Osteocyte (in vitro differentiated cells): Measurements from ENCODE around the gene AKT2. TPM values are rescaled to one million over a fixed set of nuclear protein-coding genes. Genes with fewer than 3 reads are reported as not detected.

Experiments used
- DNase-seq: peaks from one replicate; pipeline ENCODE4 v3.0.0; 2021; ENCODE audit warnings: mixed read lengths; ENCODE audit not compliant: unreplicated experiment; ENCODE audit errors: extremely low spot score
- H3K27ac Mint-ChIP-seq: one replicate; pipeline ENCODE4 v1.8.0; 2021; ENCODE audit warnings: mild to moderate bottlenecking, mixed read lengths; ENCODE audit not compliant: unreplicated experiment
- H3K27me3 Mint-ChIP-seq: one replicate; pipeline ENCODE4 v1.8.0; 2021; ENCODE audit warnings: mixed read lengths; ENCODE audit not compliant: unreplicated experiment
- H3K36me3 Mint-ChIP-seq: one replicate; pipeline ENCODE4 v1.8.0; 2021; ENCODE audit warnings: mixed read lengths; ENCODE audit not compliant: unreplicated experiment
- H3K4me1 Mint-ChIP-seq: one replicate; pipeline ENCODE4 v1.8.0; 2021; ENCODE audit warnings: mixed read lengths; ENCODE audit not compliant: unreplicated experiment
- H3K4me3 Mint-ChIP-seq: one replicate; pipeline ENCODE4 v1.8.0; 2021; ENCODE audit warnings: mild to moderate bottlenecking, moderate library complexity, mixed read lengths; ENCODE audit not compliant: unreplicated experiment
- H3K9me3 Mint-ChIP-seq: one replicate; pipeline ENCODE4 v1.8.0; 2021; ENCODE audit warnings: mixed read lengths; ENCODE audit not compliant: unreplicated experiment
- total RNA-seq: library from RNA; stranded (reverse); gene quantifications from 2 replicates; pipeline ENCODE4 v1.2.1, GENCODE V29; 2021
- TF ChIP-seq, protein P1 (sequence below): fragments of 200-600 bp; sonication (generic); IDR thresholded peaks from 2 replicates; pipeline ENCODE4 v1.5.0; 2021; ENCODE audit warnings: antibody characterized with exemption, mild to moderate bottlenecking, moderate library complexity

AKT2 gene
- total RNA-seq, 1 donor from 2014 or later: 152 TPM

DNA sequence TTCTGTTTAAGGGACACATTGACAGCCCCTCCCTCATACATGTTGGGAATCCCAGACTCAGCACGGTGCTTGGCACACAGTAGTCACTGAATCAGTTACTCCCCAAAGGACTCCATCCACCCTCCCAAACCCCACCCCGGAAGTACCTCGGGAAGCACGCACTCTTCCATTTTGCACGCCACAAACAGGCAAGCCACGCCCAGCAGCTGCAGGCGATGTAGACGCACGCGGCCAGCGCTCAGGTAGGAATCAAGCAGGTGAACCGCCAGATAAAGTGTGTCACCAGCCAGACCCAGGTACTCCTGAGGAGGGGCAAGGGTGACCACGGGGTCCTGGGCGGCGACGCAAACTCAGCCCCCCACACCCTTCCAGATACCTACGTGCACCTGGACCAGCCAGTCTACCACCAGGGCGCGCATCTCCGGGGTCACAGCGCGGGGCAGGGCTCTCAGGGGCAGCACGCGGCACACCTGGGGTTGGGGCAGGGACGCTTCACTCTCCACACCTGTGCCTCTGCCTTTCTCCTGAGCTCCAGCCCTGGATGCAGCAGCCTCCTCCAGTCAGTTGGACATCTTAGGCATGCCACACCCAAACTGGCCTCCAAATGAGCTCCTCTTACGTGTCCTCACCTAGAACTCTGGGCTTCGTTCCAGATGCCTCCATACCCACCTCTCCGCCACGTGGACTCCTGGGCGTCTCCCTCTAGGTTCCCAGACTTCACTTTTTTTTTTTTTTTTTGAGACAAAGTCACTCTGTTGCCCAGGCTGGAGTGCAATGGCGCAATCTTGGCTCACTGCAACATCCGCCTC lies 60.6 kb downstream of the AKT2 start:
- Mint-ChIP-seq H3K4me1 (peaks cover 15% of the 10 kb centered on the region), H3K27me3 (no peaks in the 10 kb centered on the region)
- DNase-seq: peak; percentile 81

DNA sequence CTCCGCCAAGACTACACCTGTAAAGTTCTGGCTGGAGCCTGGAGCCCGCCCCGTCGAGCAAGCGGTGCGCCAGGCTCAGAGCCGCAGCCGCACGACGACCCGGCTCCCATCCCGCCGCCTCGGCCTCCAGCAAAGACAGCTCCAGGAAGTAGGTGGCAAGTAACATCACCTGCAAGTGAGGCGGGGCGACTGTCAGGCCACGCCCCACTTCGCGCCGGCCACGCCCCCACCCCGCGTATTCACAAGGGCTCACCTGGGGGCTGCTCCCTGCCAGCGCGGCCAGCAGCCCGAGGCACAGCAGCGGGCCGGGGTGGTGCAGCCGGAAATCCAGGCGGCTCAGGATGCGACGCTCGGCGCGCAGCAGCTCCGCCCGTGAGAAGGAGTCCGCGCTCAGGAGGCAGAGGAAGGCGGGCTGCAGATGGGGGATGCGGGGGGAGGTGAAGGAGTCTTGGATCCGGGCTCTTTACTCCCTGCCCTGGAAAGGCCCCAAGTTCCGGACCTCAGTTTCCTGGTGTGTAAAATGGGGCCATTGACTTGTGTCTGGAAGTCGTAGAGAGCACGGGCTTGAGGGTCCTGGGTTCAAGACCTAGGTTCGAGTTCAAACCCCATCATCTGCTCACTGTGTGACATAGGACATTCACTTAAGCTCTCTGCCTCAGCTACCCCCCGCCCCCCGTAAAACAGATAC lies 61.9 kb downstream of the AKT2 start:
- H3K9me3 Mint-ChIP-seq: peaks cover 4% of the 10 kb centered on the region
- H3K4me3 Mint-ChIP-seq: no peak overlapping the region
- TF ChIP-seq, protein P1, sequence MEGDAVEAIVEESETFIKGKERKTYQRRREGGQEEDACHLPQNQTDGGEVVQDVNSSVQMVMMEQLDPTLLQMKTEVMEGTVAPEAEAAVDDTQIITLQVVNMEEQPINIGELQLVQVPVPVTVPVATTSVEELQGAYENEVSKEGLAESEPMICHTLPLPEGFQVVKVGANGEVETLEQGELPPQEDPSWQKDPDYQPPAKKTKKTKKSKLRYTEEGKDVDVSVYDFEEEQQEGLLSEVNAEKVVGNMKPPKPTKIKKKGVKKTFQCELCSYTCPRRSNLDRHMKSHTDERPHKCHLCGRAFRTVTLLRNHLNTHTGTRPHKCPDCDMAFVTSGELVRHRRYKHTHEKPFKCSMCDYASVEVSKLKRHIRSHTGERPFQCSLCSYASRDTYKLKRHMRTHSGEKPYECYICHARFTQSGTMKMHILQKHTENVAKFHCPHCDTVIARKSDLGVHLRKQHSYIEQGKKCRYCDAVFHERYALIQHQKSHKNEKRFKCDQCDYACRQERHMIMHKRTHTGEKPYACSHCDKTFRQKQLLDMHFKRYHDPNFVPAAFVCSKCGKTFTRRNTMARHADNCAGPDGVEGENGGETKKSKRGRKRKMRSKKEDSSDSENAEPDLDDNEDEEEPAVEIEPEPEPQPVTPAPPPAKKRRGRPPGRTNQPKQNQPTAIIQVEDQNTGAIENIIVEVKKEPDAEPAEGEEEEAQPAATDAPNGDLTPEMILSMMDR: no peak
- peak; percentile 82 for DNase-seq
- no peaks in the 10 kb centered on the region for H3K27me3 Mint-ChIP-seq
- H3K4me1 Mint-ChIP-seq: peaks cover 18% of the 10 kb centered on the region
- no peaks in the 10 kb centered on the region for H3K36me3 Mint-ChIP-seq
- no peak overlapping the region for H3K27ac Mint-ChIP-seq

More for the DNA sequence above, 60.6 kb downstream of the AKT2 start:
- H3K36me3 Mint-ChIP-seq: no peaks in the 10 kb centered on the region
- H3K4me3 Mint-ChIP-seq: no peak overlapping the region
- TF ChIP-seq, protein P1: no peak
- no peak overlapping the region for H3K27ac Mint-ChIP-seq
- H3K9me3 Mint-ChIP-seq: peaks cover 4% of the 10 kb centered on the region

DNA sequence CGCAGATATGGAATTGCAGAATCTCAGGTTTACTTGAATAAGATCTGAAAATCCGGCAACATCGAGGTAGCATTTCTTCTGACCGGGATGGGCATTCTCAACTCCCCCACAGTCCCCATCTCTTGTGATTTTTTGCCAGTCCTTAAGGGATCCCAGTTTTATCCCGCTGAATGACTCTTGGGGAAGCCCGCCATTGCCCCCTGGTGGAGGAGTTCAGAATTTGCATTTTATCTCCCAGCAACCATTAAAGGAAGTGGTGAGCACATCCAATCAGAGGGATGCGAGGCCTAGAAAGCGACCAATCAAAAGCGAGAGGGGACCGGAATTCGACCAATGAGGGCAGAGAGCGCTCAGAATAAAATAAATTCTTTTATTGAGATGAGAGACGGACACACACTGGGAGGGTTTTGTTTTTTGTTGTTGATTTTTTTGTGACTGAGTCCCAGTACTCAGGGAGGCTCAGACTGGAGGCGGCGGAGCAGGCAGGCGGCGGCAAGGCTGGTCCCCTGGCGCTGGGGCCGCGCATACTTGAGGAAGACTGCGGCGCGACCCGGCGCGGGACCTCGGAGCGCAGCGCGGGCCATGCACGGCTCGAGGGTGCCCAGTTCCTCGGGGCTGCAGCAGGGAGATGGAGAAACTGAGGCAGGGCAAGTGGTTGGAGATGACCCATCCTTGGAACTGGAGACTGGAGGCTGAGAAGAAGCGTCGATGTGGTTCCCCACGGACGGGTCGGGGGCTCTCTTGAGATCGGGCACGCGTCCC lies 63.1 kb downstream of the AKT2 start:
- no peak overlapping the region for H3K27ac Mint-ChIP-seq
- peaks cover 4% of the 10 kb centered on the region for H3K9me3 Mint-ChIP-seq
- peak; percentile 93 for DNase-seq
- no peak overlapping the region for H3K4me3 Mint-ChIP-seq
- H3K36me3 Mint-ChIP-seq: no peaks in the 10 kb centered on the region
- H3K27me3 Mint-ChIP-seq: peaks cover 2% of the 10 kb centered on the region
- TF ChIP-seq, protein P1: peak; percentile 83
- H3K4me1 Mint-ChIP-seq: peaks cover 19% of the 10 kb centered on the region

DNA sequence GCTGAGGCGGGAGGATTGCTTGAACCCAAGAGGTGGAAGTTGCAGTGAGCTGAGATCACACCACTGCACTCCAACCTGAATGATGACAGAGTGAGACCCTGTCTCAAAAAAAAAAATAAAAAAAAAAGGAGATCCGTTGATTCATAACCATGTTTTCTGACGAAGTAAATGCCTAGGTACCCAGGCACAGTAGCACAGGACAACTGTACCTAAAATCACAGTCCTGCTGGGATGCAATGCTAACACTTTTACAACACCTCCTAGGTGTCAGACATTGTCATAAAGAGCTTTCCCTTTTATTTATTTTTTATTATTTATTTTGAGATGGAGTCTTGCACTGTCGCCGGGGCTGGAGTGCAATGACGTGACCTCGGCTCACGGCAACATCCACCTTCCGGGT lies 64.5 kb downstream of the AKT2 start:
- Mint-ChIP-seq H3K27me3 (peaks cover 16% of the 10 kb centered on the region), H3K36me3 (no peaks in the 10 kb centered on the region), H3K4me3 (no peak overlapping the region), H3K4me1 (peaks cover 13% of the 10 kb centered on the region), H3K27ac (no peak overlapping the region), H3K9me3 (peaks cover 4% of the 10 kb centered on the region)
- TF ChIP-seq, protein P1: no peak
- DNase-seq: no peak
